IPS-20b (cell line): ENCODE measurements around the gene FOLR3.
"Not testable (repeated sequence)": the region's sequence is repeated elsewhere in the genome, so short reads cannot be mapped to it uniquely, and the experiment has no call there.

Experiments
- H3K27ac ChIP-seq: one replicate; pipeline ENCODE4 v1.5.1; 2013; ENCODE audit warnings: low read length
- H3K27me3 ChIP-seq: 2 replicates; pipeline ENCODE4 v1.6.1; 2013; ENCODE audit warnings: mild to moderate bottlenecking, low read length, inconsistent platforms; ENCODE audit not compliant: insufficient read depth
- H3K36me3 ChIP-seq: 2 replicates; pipeline ENCODE4 v1.6.1; 2013; ENCODE audit warnings: low read depth, mild to moderate bottlenecking, inconsistent platforms, low read length, moderate library complexity; ENCODE audit not compliant: insufficient read depth
- H3K4me1 ChIP-seq: 2 replicates; pipeline ENCODE4 v1.6.1; 2013; ENCODE audit warnings: mild to moderate bottlenecking, control low read depth, inconsistent platforms, low read length, moderate library complexity; ENCODE audit not compliant: insufficient read depth
- H3K4me3 ChIP-seq: 2 replicates; pipeline ENCODE4 v1.5.1; 2013; ENCODE audit warnings: mild to moderate bottlenecking, low read length, inconsistent platforms
- H3K9ac ChIP-seq: 2 replicates; pipeline ENCODE4 v1.6.1; 2013; ENCODE audit warnings: low read depth, mild to moderate bottlenecking, inconsistent platforms, low read length, moderate library complexity
- H3K9me3 ChIP-seq: 2 replicates; pipeline ENCODE4 v1.6.1; 2013; ENCODE audit warnings: mild to moderate bottlenecking, low read depth, low read length, inconsistent platforms; ENCODE audit not compliant: insufficient read depth

The FOLR3 gene

DNA sequence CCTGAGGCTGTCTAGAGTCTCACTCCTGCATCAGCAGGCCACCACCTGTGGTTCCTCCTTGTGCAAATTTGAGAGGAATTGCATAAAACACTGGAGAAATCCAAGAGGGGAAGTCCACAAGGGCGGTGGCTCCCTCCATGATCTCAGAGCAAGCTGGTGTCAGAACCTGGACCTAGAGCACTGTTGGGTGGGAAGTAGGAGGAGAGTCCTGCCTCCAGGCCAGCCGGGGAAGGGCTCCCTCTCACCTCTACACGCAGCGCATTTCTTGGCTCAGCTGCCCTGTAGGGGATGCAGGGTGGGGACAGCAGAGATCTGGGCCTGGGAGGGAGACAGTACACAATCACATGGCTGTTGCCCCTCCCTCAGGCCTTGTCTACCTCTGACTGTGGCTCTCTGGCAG lies 36.5 kb downstream of the FOLR3 start:
- H3K27me3 ChIP-seq, H3K4me1 ChIP-seq, H3K9me3 ChIP-seq, H3K9ac ChIP-seq, H3K4me3 ChIP-seq, H3K36me3 ChIP-seq, H3K27ac ChIP-seq: not testable (repeated sequence)

DNA sequence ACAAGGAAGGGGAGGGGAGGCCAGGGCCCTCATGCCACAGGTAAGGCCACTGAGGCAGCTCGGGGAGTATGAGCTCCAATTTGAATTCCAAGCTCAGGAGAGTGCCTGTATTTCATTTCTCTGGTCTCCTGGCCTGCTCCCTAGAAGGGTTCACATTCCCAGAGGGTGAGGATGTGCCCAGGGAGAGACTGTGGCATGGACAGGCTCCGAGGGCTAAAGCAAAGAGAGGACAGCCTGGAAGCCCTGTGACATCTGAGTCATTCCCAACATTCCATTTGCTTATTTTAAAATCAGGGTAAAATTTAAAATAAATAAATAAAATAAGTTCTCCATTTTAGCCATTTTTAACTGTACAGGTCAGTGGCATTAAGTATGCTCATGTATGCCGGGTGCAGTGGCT lies 37.8 kb downstream of the FOLR3 start:
- Histone ChIP-seq H3K4me1 (no peaks in the 10 kb centered on the region), H3K4me3 (no peak overlapping the region), H3K27me3 (no peaks in the 10 kb centered on the region), H3K9me3 (no peaks in the 10 kb centered on the region), H3K27ac (no peak overlapping the region), H3K9ac (no peak overlapping the region), H3K36me3 (no peaks in the 10 kb centered on the region)

DNA sequence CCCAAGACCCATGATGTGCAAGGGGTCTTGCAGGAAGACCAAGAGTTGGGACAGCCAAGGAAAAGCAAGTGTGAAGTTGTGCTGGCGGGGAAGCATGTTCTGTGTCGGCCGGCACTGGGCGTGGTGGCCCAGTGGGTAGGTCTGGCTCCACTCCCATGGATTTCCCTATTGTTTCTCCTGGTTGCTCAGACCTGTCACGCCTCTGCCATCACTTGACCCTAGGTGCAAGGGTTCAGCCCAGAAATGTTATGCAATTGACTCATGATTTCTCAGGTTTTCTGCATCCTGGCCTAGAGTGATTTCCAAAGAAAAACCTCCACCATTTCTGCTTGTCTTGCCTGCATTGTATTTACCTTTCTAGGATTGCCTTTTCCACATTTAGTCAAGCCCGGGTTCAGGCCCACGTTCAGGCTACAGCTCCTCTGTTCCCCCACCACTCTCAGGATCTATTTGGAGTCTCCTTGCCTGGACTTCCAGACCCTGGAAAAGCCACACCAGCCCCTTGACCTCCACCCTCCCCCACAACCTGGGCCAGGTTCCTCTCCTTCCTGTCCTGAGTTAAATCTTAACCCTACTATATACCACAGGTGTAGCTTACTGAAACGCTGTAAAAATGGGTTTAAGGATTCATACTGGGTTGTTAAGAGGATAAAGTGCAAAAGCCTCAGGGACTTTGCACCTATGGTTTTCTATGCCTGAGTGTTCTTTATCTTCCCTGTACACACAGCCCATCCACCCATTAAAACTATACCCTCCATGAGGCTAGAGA lies 39.0 kb downstream of the FOLR3 start:
- H3K27ac ChIP-seq: no peak overlapping the region
- no peak overlapping the region for H3K4me3 ChIP-seq
- H3K9ac ChIP-seq: no peak overlapping the region
- H3K4me1 ChIP-seq: no peaks in the 10 kb centered on the region
- no peaks in the 10 kb centered on the region for H3K36me3 ChIP-seq
- H3K9me3 ChIP-seq: no peaks in the 10 kb centered on the region
- H3K27me3 ChIP-seq: no peaks in the 10 kb centered on the region

DNA sequence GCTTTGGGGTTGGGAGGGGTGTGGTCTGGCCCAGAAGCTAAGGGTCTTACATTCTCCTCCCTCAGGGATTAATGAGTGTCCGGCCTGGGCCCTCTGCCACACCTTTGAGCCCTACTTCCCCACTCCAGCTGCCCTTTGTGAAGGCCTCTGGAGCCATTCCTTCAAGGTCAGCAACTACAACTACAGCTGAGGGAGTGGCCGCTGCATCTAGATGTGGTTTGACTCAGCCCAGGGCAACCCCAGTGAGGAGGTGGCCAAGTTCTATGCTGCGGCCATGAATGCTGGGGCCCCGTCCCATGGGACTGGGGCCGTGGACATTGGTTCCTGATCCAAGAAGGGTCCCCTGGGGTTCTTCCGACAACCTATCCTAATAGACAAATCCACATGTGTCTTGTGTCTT lies 42.1 kb downstream of the FOLR3 start:
- Histone ChIP-seq H3K36me3 (no peaks in the 10 kb centered on the region), H3K27ac (no peak overlapping the region), H3K4me1 (no peaks in the 10 kb centered on the region), H3K9me3 (no peaks in the 10 kb centered on the region), H3K4me3 (no peak overlapping the region), H3K27me3 (no peaks in the 10 kb centered on the region), H3K9ac (no peak overlapping the region)

DNA sequence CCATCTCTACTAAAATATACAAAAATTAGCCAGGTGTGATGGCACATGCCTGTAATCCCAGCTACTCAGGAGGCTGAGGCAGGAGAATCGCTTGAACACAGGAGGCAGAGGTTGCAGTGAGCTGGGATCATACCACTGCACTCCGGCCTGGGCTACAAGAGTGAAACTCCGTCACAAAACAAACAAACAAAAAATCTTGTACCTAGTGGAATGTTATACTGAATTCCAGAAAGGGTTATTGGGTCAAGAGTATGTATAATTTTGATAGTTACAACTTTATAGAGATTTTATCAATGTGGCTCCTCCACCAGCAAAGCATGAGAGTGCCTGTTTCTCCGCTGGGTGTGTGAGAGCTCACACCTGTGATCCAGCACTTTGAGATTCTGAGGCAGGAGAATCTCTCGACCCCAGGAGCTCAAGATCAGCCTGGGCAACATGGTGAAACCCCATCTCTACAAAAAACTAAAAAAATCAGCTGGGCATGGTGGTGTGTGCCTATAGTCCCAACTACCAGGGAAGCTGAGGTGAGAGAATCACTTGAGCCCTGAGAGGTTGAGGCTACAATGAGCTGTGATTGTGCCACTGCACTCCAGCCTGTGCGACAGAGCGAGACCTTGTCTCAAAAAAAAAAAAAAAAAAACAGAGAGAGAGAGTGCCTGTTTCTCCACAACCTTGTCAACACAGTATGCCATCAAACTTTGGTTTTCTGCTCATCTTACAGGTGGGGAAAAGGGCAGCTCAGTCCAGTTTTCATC lies 43.7 kb downstream of the FOLR3 start:
- Histone ChIP-seq H3K4me3 (no peak overlapping the region), H3K36me3 (no peaks in the 10 kb centered on the region), H3K4me1 (no peaks in the 10 kb centered on the region), H3K9me3 (no peaks in the 10 kb centered on the region), H3K27ac (no peak overlapping the region), H3K27me3 (no peaks in the 10 kb centered on the region), H3K9ac (no peak overlapping the region)

DNA sequence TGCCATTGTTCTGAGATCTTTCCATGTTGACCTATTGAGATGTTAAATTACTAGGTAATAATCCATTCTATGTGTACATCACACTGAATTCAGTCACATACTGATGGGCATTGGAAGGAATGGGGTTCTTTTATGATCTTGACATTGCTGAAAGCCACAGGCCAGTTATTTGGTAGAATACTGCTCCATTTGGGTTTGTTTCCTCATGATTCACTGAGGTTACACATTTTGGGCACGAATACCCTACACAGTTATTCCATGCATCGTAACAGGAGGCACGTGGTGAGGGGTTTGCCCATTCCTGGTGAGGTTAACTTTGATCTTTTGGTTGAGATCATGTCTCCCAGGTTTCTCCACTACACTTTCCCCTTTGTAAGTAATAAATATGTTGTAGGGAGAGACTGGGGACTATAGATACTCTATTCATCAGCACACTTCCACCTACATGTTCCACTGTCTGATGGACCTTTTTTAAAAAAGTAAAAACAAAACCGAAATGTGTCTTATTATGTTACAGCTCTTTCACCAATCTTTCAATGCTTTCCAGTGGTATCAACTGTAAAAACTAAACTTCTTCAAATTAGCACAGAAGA lies 44.4 kb downstream of the FOLR3 start:
- no peaks in the 10 kb centered on the region for H3K27me3 ChIP-seq
- H3K9me3 ChIP-seq: no peaks in the 10 kb centered on the region
- H3K27ac ChIP-seq: no peak overlapping the region
- H3K36me3 ChIP-seq: no peaks in the 10 kb centered on the region
- H3K9ac ChIP-seq: no peak overlapping the region
- H3K4me1 ChIP-seq: no peaks in the 10 kb centered on the region
- no peak overlapping the region for H3K4me3 ChIP-seq

DNA sequence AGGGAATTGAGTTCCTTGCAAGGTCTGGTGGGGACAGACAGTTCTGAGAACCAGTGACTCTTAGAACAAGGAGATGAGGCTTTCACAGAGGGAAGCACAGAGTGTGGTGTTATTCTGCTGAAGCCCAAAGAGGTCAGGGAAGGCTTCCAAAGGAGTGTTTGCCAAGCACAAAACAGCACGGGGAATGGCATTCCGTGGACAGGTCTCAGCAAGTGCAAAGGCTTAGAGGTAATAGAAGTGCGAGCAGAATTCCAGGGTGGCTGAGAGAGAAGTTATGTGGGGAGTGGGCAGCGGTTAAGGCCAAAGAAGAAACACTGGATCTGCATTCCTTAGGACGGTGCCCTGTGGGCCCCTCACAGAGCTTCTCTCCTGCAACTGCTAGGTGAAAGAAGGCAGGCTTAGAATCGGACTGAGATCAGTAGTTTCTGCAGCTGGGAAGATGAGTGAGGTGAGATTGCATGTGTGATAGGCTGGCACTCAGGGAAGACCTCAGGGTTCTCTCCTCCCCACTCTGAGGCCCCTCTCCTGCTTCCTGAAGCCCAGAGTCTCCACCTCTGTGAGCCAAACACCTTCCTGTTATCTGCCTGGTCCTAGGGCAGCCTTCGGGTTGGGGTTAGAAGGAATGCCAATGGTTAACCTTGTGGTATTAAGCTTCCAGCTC lies 45.5 kb downstream of the FOLR3 start:
- not testable (repeated sequence) for H3K36me3 ChIP-seq, H3K9ac ChIP-seq, H3K27me3 ChIP-seq, H3K9me3 ChIP-seq, H3K4me1 ChIP-seq, H3K27ac ChIP-seq, H3K4me3 ChIP-seq

DNA sequence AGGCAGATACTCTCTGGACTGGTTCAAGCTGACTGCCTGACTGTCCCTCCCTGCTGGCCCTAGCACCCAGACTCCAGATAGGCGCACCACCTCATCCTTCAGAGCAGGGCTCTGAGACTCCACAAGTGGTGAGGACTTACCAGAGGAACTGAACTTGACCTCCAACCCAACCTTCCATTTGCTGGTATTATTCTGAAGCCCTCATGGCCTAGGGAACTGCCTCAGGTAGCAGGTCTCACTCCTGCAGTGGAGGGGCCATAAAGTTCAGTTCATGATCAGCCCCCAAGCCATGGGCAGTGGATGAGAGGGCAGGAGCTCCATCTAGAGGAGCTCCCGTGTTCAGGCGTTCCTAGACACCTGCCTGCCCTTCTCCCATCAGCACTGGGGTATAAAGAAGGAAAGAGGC lies 46.0 kb downstream of the FOLR3 start:
- not testable (repeated sequence) for H3K9ac ChIP-seq, H3K4me1 ChIP-seq, H3K27me3 ChIP-seq, H3K36me3 ChIP-seq, H3K9me3 ChIP-seq, H3K4me3 ChIP-seq, H3K27ac ChIP-seq

DNA sequence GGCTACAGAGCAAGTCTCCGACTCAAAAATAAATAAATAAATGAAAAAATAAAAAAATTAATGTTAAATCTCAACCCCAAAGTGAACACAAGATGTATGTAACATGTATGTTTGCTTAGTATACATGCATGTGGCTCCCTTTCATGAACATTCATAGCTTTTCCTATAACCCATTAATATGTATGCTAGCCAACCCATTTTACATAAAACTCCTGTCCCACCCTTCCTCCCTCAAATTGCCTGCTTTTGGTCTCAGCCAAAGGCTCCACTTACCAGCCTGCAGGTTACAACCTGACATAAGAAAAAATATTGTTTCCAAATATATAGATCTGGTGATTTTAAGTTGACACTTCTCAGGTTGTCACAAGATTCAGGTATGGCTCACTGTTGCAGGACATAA lies 52.7 kb downstream of the FOLR3 start:
- Histone ChIP-seq H3K27ac (no peak overlapping the region), H3K9ac (no peak overlapping the region), H3K36me3 (no peaks in the 10 kb centered on the region), H3K9me3 (no peaks in the 10 kb centered on the region), H3K4me1 (no peaks in the 10 kb centered on the region), H3K27me3 (no peaks in the 10 kb centered on the region), H3K4me3 (no peak overlapping the region)
